ENCODE data around the gene RAB11FIP5.

RAB11FIP5 gene

GRCh38 chr2:73087311-73087710, 25.4 kb downstream of the RAB11FIP5 start:
- no peak for DNase-seq (ENCODE audit: low spot score)

DNA sequence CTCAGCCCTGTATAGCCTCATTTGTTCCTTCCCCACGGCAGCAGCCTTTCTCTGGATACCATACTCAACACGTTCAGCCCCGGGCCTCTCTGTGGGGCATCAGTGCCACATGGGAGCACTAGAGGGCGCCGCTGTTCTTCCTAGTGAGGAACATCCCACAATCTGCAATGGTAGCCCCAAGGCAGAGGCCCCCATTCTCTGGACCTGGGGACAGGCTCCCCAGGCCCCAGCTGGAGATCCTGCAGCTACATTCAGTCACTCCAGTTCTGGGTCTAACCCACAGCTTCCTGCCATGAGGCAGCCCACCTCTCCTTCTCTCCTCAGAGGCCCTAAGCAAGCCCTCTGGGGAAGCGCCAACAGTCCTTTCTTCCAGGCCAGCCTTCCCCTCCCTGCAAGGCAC, 27.1 kb downstream of the RAB11FIP5 start:
- peak; percentile 88 for DNase-seq (ENCODE audit: low spot score)

DNA sequence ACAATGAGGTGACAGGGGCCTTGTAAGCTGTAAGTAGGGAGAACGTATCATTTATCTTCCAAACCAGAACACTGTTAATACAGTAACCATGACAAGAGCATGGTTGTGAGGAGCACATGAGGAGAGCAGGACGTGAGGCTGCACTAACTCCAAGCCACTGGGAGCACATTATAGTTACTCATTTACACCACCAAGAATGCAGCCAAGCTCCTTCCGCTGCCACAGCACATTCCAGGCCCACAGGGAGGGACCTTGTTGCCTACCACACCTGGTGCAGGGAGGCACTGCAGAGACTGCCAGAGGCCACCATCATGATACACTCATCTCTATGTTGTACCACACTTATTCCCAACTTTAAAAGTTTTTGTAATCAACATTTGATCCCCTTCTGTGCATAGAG, 27.8 kb downstream of the RAB11FIP5 start:
- DNase-seq (ENCODE audit: low spot score): no peak

GRCh38 chr2:73083886-73084800, 28.6 kb downstream of the RAB11FIP5 start:
- DNase-seq (ENCODE audit: low spot score): no peak

DNA sequence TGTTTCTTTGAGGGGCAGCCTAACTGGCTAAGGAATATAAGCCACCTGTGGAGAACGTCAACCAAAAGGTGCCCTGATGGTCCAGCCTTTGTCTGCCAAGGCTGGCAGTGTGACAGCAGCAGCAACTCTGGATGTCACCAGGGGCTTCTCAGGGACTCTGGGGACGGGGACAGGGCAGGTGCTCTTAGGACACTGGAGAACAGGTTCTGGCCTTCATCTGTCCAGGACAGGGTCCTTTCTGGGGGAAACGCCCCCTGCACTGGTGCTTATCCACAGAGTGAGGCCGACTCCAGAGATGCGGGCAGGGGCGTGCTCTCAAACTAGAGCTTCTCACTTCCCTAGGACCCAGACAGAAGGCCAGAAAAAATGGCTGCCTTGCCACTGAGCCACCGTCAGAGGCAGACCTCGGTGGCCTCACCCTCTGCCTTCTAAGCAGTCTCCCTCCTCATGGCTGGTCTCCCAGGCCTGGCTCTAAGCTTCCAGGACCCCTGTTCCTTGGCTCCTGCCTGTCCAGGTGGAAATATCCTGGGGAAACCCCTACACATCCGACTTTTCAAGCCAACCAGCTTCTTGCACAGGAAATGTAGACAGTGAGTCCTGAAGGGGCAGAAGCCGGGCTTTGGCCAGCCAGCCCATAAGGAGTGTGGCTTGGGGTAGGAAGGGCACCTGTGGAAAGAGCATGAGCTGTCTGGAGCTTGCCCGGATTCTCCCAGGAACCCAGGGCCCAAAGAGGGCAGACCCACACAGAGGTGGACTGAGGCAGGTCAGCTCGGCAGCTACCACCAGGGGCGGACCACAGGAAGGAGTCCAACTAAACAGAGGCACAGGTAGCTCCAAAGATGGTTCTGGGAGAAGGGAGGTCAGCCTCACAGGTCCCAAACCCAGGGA, 30.0 kb downstream of the RAB11FIP5 start:
- no peak for DNase-seq (ENCODE audit: low spot score)

- DNase-seq (ENCODE audit: low spot score): no peak
These were observed 31.5 kb downstream of the RAB11FIP5 start for GRCh38 chr2:73081181-73081671.

- no peak for DNase-seq (ENCODE audit: low spot score)
These were observed 32.2 kb downstream of the RAB11FIP5 start for GRCh38 chr2:73080321-73081131.

DNA sequence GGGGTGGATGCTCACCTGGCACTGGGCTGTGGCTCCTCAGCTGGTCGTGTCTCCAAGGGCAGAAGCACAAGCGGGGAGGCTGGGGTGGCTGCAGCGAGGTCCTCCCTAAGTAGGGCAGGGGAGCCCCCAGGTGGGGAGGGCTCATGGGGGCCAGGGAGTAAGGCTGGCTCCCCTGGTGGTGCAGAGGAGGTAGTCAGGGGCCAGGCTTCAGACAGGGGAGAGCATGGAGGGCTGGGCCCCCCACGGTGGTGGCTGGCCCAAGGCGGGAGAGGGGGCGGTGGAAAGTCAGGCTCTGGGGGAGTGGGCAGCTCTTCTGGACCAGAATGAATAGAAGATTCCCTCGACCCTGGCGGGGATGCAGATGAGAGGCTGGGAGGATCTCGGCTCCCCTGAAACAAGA, 33.1 kb downstream of the RAB11FIP5 start:
- DNase-seq (ENCODE audit: low spot score): no peak

GRCh38 chr2:73078457-73079411, 34.0 kb downstream of the RAB11FIP5 start:
- DNase-seq (ENCODE audit: low spot score): no peak

GRCh38 chr2:73077424-73077795, 35.3 kb downstream of the RAB11FIP5 start:
- DNase-seq (ENCODE audit: low spot score): no peak

GRCh38 chr2:73076701-73077423, 35.9 kb downstream of the RAB11FIP5 start:
- no peak for DNase-seq (ENCODE audit: low spot score)

DNA sequence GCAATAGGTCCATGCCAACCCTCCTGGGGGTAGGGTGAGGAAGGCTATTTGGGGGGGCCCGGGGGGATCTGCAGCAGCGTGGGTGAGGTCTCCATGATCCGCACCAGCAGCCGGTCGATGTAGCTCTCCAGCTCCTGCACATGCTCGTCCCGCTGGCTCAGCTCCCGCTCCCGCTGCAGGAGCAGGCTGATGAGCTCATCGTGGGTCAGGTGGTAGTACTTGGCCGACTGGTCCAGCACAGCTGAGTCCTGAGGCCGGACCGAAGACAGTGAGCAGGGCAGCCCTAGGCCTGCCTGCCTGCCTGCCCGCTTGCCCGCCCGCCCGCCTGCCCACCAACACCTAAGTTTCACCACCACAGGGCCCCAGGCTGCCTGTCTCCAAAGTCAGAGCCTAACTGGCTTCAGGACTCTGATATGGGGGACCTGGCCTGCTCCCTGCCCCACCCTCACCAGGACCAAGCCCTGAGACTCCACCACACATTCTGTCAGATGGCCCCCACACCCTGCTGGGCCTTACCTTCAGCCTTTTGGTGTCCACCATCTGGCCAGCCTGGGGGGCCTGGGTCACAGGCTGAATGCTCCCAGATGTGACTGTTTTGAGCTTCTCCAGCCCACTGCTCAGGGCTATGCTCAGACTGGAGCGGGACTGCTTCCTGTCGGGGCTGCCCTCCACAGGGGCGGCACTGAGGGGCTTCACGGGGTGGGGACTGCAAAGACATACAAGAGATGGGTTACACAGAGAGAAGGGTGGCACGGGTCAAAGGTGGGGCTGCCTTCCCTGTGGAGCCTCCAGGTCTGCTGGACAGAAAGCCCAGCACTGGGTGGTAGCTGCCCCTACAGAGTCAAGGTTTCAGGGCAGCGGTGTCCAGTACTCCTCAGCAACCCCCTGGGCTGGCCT, 37.0 kb downstream of the RAB11FIP5 start:
- no peak for DNase-seq (ENCODE audit: low spot score)

DNA sequence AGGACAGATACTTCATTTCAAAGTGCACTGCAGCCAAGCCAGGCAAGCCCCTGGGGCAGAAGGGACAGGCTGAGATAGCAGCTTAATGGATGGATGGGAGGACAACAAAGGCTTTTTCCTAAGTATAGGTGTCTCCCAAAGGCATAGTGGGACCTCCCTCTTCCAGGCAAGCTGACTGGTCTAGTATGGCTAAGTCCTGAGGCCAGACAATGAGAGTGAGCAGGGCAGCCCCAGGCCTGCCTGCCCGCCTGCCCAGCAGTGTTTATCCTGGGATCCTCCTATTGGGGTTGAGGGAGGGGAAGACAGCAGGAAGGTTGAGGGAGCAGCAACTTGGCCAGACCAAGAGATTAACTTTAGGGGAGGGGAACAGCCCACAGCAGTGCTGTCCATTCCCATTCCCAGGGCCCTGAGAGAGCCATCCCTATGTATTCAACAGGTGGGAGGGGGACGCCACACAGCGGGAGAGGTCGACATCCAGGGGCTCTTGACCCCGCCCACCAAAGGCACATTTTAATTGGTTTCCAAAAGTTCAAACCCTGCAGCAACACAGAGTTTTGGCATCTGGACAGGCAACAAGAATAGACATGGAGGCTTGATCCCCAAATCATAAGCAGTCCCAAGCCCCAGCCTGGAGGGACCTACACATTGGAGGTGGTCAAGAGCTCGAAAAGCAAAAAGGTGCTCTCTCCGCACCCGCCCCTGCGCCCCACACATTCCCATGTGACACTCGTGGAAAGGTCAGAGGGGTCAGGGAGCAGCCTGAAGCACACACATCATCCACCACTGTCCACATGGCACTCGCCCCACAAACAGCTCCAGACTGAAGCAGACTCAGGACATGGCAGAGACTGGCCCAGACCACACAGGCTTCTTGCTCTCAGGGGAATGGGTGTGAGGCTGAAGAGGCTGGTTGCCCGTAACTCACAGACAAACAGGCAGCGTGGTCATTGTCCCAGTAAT, 38.4 kb downstream of the RAB11FIP5 start:
- DNase-seq (ENCODE audit: low spot score): no peak

GRCh38 chr2:73072416-73072815, 40.3 kb downstream of the RAB11FIP5 start:
- DNase-seq (ENCODE audit: low spot score): no peak

GRCh38 chr2:73072129-73072395, 40.7 kb downstream of the RAB11FIP5 start:
- DNase-seq (ENCODE audit: low spot score): no peak

- DNase-seq (ENCODE audit: low spot score): peak; percentile 100
These were observed 41.2 kb downstream of the RAB11FIP5 start, which contains the start of gene SFXN5 for GRCh38 chr2:73071360-73072128. Gene SFXN5, minus strand, starts transcription at chr2:73071712. Its CDS starts 7 bp downstream, at chr2:73071705.

Measured in hepatic stellate cell (primary cell).